Activated CD4-positive, CD25-positive, alpha-beta regulatory T cell treated with anti-CD3 and anti-CD28 coated beads, Interleukin-2, amount 50 U/mL, for 24 hours (primary cell): ENCODE data around the gene C9.
A peak's percentile ranks its signal among the peaks of the same experiment; 100 is the strongest.
"Not testable (repeated sequence)": the region's sequence is repeated elsewhere in the genome, so short reads cannot be mapped to it uniquely, and the experiment has no call there.

ENCODE experiments used
- ATAC-seq, 2 donors: fragments of 150-1000 bp; cut with Tn5 transposase; one replicate each; pipeline ENCODE4 v1.10.0; 2021; ENCODE audit warnings: mild to moderate bottlenecking in 1 of 2, moderate library complexity in 1 of 2

C9 gene

DNA sequence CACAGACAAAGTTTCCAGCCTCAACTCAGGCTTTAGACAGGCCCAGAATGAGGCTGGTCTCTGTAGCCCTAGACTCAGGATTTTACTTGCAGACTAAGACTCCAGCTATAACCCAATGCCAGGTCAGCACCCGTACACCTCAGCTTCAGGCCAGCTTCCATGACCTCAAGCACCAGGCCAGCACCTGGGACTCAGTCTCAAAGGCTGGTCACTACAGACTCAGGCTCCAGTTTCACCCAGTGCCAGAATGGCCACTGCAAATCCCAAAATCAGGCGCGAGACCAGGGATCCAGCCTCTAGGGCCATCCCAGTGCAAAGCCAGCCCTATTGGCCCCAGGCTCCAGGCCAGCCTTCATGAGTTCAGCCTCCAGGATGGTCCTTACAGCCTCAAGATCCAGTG lies 44.9 kb downstream of the C9 start:
- ATAC-seq = no peak

DNA sequence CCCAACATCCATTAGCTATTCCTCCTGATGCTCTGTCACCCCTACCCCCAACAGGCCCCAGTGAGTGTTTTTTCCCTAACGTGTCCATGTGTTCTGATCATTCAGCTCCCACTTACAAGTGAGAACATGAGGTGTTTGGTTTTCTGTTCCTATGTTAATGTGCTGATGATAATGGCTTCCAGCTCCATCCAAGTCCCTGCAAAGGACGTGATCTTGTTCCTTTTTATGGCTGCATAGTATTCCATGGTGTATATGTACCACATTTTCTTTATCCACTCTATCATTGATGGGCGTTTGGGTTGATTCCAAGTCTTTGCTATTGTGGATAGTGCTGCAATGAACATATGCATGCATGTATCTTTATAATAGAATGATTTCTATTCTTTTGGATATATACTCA lies 47.8 kb downstream of the C9 start:
- ATAC-seq = not testable (repeated sequence)

DNA sequence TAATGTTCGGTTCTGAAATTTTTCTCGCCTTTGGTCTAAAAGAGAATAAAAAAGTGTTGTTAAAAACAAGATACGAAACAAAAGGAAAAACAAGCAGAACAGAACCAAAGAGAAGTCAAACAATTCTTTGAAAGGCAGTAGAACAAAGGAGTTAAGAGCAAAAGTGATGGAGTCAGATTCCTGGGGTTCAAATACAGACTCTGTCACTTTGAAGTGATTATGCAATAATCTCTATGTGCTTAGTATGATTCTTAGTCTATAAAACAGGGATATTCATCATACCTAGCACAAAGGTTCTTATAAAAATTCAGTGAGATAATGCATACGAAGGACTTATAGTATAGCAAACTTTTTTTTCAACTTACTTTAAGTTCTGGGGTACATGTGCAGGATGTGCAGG lies 48.3 kb downstream of the C9 start:
- ATAC-seq = no peak

DNA sequence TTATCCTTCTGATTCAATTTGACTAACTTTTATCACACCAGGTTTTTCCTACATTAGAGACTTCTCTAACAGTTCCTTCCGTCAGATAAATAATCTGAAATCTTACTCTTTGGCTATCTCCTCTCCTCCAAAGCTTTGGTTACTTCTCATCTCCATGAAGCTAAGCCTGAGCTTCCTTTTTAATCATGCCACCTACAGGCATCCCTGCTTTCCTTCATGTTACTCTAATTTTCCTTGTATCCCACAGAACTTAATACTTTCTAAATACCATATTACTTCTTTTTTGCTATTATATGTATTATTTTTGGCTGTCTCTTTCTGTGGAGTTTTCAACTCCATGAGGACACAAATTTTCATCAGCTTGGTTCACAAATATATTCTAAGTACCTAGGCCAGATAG lies 49.7 kb downstream of the C9 start:
- ATAC-seq = no peak

DNA sequence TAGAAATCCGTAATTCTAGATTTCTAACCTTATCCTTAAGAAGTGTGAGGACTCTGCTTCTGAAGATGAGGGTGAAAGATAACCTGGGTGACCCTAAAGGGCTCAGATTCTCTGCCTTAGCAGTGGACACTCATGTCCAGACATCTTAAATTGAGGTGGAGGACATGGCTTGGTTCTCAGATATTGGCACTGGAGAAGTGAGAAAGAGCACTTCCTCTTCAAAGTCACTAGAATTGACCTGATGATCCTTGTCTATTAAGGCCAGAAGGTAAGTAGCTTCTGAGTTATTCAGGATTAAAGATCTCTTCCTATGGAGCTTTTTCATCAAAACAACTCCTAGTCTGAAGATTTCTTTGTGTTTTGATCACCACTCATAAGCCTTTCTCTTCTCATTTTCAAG lies 54.8 kb downstream of the C9 start:
- no peak for ATAC-seq

DNA sequence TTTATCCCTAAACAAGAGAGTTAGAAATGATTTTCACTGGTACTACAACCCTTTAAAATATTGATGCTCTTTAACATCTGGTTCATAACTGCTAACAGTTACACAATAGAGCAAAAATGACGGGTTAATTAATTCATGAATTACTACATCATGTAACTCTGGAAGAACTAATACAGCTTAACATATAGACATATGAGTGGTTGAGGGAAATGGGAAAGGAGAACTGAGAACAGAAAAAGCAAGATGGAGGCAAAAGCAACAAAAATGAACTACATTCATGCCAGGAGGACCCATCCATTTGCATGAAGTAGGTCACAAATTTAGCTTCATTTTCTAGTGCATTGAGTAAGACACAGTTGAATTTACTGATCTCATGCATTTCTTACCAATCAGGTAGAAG lies 61.8 kb downstream of the C9 start:
- no peak for ATAC-seq

DNA sequence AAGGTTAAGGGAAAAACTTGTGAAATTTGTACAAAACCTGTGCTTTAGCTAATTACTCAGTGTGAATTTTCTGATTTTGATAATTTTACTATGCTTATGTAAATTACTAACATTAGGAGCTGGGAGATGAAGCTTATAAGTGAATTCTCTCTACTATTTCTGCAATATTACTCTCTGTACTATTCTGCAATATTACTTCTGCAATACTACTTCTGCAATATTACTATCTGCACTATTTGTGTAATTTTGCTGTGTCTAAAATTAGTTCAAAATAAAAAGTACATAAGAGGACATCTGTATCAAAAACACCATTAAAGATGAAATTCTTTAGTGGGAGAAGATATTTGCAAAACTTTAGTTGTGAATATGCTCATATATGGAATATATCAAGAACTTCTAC lies 62.9 kb downstream of the C9 start:
- no peak for ATAC-seq

DNA sequence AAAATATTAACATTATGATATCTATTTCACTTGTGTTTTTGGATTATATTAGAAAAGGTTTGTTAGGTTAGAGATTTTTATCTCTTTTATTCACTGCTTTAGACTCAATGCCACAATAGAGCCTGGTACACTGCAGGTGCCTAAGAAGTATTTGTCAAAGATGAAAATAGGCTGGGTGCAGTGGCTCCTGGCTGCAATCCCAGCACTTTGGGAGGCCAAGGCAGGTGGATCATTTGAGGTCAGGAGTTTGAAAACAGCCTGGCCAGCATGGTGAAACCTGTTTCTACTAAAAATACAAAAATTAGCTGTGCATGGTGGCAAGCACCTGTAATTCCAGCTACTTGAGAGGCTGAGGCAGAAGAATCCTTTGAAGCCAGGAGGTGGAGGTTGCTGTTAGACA lies 64.3 kb downstream of the C9 start:
- no peak for ATAC-seq

DNA sequence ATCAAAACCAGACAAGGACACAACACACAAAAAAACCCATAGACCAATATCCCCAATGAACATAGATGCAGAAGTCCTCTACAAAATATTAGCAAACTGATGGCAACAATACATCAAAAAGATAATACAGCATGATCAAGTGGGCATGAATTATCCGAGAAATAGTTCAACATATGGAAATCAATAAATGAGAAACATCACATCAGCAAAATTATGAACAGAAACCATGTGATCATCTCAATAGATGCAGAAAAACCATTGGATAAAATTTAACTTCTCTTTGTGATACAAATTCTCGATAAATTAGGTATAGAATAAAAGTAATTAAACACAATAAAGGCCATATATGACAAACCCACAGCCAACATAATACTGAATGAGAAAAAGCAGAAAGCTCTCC lies 69.6 kb downstream of the C9 start:
- no peak for ATAC-seq

DNA sequence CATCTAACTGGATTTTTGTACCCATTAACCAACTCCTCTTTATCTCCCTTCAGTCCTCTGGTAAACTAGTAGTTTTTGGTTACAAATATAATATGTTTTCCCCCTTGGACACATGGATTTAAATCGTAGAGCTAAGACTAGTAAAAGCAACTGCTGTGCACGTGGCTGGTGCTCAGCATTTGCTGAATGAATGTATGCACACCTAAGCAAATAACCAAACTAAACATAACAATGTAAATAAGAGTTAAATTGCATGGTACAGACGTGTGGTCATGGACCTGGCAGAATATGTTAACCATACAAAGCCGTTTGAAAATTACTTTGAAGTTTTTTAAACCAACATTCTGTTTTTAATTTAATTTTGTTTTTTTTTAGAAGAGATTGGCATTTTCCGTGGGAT lies 79.7 kb downstream of the C9 start:
- no peak for ATAC-seq

DNA sequence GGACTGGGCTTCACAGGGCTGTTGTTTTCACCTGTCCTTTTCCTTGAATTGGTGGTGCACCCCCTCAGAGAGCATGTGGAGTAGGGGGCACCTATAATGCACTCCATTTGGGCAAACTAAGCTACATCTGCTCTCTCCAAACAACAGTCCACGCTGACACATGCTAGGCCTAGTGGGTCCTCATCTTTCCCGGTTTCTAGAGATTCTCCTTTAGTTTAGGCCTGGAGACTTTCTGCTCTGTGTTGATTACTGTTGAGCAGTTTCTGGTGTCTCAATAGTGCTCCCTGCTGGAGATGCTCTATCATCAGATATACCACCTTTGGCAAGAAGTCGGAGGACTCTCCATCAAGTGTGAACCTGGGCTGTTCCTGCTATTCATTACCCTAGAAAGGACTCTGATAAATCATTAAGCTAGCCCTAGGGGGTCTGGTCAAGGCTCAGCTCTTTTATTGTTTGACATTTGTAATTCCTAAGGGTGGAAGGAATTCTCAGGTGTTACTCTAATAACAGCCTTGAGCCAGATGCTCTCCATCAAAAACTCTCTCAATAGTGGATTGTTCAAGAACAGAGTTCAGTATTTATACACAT lies 81.0 kb downstream of the C9 start:
- peak; percentile 84 to 99 for ATAC-seq

DNA sequence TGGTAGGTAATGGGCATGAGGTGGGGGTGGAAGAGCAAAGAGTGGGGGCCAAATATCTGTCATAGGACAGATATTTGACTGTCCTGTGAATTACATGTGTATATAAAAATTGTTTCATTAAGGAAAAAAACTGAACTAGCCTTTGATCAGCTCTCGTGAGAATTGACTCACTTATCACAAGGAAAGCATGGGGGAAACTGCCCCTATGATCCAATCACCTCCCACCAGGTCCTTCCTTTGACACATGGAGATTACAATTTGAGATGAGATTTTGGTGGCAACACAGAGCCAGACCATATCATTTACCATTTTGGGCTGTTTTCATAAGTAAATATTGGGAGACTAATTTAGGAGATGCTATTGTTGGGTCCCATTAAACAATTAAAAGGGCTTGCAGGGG lies 81.7 kb downstream of the C9 start:
- no peak for ATAC-seq

DNA sequence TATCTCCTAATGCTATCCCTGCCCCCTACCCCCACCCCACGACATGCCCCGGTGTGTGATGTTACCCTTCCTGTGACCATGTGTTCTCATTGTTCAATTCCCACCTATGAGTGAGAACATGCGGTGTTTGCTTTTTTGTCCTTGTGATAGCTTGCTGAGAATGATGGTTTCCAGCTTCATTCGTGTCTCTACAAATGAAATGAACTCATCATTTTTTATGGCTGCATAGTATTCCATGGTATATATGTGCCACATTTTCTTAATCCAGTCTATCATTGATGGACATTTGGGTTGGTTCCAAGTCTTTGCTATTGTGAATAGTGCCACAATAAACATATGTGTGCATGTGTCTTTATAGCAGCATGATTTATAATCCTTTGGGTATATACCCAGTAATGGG lies 88.4 kb downstream of the C9 start:
- ATAC-seq = not testable (repeated sequence)

DNA sequence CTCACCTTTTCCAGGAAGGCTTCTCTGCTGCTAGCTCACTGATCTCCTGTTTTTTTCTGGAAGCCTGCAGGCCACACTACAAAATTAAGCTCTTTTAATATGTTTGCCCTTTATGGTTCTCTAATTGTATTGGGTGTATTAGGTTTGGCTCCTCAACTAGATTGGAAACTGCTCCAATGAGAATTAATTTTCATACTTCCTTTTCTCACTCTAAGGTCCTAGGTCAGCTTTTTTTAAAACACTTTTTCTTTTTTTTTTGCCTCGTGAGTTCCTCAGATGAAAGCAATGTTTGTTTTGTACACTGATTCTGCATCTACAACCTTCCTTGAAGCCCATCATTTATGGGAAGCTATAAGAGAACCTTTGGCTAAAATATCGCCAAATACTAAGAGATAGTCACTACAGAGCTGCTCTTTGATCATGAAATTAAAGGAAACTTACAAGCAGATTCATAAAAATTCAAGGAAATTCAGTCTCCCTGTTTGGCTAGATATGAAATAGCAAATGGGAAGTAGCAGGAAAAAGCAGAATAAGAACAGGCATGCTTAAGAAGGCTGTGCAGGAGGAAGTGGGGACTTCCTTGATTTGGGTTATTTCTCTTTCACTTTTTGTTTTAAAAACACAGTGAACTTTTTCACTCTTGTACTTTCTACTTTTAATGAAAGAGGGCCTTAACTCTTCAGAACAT lies 89.8 kb downstream of the C9 start:
- peak; percentile 62 to 68 for ATAC-seq

DNA sequence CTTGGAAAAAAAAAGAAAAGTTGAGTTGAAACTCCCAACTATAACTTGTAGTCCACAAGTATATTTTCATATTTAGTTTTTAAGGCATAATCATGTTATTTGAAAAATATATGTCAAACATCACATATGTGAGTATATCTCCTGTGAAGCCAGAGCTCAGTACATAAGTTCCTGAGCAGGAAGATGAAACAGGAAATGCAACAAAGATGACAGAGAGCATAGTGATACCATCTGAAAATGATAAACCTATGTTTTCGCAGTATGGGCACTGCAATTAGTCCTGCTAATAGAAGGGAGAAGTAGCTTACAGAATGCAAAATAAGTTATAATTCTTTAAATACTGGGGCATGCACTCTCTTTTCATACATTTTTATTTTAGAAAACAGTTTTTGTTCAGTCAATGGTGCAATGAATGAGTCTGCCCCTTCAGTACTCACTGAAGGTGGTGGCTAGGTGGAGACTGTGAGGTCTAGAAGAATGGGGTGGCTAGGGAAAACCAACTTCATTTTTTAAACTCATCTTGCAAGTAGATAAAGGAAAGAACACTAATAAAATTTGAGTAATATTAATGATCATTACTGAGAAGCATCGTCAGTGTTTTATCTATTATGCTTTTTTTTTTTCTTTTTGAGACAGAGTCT lies 90.9 kb downstream of the C9 start:
- ATAC-seq = peak; percentile 68 to 73

DNA sequence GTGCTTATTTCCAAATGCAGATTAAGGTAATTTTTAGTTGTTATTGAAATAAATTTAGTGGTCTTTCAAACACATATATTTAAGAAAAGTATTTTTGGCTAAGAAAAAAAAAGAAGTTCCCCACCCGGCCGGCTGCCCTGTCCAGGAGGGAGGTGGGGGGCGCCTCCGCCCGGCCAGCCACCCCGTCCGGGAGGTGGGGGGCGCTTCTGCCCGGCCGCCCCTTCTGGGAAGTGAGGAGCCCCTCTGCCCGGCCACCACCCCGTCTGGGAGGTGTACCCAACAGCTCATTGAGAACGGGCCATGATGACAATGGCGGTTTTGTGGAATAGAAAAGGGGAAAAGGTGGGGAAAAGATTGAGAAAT lies 91.4 kb downstream of the C9 start:
- not testable (repeated sequence) for ATAC-seq

DNA sequence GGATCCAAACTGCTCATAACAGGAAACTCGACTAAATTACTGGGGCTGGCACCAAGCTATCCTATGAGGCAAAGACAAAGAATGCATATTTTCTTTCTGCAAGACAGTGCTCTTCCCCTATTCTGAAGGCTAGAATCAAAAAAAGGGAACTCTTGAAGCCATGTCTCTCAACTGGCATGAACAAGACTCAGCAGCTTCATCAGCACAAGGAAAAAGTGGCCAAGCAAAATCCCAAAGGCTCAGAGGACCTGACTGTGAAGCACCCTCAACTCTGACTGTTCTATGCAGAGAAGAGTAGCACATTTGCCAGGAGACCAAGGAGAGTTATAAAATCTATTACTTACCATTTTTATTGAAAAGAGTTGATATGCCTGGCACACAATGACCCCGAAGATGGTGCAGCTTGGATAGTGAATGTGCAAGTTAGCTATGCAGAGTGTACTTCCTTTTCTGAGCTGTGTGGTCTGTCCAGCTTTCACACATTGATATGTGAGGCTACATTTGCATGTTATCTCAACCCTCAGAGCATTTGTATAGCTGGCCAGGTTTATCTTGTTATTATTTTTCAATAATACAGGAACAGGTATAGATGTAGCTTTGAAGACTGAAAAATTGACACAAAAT lies 94.0 kb downstream of the C9 start:
- no peak for ATAC-seq

DNA sequence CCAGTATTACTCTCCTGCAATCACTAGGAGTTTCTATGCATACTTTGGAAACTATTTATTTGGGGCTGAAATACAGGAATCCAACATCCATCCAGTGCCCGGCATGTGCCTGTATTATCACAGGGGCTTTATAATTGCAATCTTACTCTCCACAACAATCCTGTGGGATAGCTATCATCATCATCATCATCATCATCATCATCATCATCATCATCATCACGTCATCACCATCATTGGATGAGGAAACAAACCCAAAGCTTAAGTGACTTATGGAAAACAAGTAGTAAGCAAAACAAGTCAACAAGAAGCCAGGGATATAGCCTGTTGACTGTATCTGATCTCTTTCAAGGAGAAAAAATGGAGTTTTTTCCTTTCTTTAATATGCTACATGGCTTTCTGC lies 97.1 kb downstream of the C9 start:
- no peak for ATAC-seq

DNA sequence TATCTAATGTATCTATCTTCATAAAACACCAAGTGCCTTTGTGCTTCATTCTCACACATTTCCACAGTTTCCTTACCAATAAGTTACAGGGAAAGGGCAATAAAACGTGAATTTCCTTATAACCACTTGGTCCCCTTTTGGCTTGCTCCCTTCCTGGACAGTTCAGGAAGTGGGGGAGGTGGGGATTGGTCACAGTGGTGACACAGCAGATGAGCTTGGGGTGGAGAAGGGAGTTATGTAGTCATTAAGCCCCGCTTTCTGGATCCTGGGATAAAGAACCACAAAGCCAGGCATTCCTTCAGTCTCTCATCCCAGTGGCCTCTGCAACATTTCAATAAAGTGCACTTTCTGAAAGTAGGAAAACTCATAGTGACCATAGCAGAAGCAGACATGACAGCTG lies 97.9 kb downstream of the C9 start:
- ATAC-seq = no peak

DNA sequence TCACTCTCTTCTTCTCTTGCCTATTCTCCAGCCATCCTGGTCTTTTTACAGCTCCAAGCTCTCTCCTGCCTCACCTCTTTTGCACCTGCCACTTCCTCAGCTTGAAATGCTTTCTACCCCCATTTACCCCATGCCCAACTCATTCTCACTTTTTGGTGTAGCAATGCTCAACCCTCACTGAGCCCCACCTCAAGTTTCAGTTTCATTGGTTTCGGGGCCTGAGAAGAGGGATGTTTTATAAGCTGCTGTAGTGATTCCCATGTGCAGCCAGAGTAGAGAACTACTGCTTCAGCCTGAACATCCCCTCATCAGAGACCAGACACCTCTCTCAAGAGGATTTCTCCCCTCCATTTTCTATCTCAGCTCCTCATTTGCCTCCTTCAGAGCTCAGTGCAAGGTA lies 99.8 kb downstream of the C9 start:
- peak in 1 of 2 donors; percentile 48 for ATAC-seq

DNA sequence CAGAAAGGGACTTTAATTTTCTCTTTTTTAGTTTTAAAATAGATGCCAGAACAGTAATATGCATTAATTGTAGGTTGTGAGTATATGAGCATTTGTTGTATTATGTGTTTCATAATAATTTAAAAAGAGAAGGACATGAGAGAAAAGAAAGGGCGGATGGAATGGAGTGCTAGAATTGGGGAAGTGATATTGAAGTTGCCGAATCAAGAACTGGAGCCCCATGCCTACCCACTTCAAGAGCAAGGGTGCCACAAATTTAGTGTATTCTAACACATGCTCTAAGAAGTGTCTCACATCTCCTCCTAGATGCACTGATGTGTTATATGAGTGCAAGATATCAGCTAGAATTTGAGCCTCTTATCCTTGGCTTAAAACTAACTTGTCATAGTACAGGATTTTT lies 101.3 kb downstream of the C9 start:
- no peak for ATAC-seq

DNA sequence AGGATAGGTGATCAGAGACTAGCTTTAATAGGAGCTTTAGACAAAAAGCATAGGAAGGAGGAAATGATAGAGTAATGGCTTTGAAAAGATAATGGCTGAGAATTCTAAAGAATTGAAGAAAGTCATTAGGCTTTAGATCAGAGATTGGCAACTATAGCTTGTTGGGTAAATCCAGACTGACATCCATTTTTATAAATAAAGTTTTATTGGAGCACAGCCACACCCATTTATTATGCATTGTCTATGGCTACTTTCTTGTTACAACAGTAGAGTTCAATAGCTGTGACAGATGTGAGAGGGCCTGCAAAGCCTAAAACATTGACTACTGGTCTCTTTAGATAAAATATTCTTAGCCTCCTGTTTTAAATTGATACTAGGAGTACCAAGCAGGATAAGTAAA lies 104.2 kb downstream of the C9 start:
- no peak for ATAC-seq

DNA sequence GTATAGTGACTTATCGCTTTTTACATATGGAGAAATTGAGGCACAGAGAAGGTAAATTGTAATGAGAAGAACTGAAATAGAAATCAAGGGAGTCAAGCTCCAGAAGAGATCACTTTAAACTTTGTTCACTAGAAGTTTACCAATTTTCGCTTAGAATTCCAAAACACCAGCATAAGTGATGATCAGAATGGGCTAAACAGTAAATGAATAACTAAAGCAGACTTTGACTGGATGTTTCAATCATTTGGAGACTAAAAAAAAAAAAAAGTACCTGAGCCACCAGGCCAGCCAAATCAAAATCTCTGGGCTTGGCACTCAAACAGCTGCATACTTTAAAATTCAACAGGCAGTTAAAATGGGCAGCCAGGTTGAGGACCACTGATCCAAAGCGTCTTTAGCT lies 106.7 kb downstream of the C9 start:
- ATAC-seq = no peak
